ENCODE measurements around the gene ADGRF5.

The ADGRF5 gene

GRCh38 chr6:46815130-46815529 lies 106.6 kb downstream of the ADGRF5 start:
- DNase-seq (ENCODE audit: low spot score), result no peak

- no peak for DNase-seq (ENCODE audit: low spot score)
These were observed 112.9 kb downstream of the ADGRF5 start for GRCh38 chr6:46808806-46809205.
